Glomerular visceral epithelial cell (primary cell): ENCODE data around the gene NAA38.

Source experiments
- DNase-seq: peaks from one replicate; pipeline ENCODE4 v3.0.0-alpha.2; 2016; ENCODE audit errors: extremely low spot score

NAA38 gene

GRCh38 chr17:7852919-7853690 is 4.3 kb downstream of the NAA38 start:
- DNase-seq: no peak

GRCh38 chr17:7852262-7852670 is 5.1 kb downstream of the NAA38 start:
- no peak for DNase-seq

DNA sequence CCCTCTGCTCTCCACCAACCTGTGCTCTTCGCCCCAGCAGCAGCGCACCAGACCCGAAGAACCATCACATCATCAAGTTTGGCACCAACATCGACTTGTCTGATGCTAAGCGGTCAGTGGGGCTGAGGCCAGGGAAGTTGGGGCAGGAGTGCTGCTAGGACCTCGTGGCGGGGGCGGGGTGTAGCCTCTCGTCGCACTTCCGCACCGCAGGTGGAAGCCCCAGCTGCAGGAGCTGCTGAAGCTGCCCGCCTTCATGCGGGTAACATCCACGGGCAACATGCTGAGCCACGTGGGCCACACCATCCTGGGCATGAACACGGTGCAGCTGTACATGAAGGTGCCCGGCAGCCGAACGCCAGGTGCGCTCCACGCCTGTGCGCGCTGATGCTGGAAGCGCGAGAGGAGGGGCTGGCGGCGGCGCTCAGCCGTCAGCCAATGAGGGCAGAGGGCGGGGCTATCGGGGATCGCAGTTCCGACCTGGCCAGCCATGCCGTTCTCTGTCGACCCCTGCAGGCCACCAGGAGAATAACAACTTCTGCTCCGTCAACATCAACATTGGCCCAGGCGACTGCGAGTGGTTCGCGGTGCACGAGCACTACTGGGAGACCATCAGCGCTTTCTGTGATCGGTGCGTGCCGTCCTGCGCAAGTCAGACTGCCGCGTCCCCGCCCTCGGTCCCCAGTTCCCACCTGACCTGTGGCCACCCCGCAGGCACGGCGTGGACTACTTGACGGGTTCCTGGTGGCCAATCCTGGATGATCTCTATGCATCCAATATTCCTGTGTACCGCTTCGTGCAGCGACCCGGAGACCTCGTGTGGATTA is 5.7 kb downstream of the NAA38 start:
- peak; percentile 88 for DNase-seq

DNA sequence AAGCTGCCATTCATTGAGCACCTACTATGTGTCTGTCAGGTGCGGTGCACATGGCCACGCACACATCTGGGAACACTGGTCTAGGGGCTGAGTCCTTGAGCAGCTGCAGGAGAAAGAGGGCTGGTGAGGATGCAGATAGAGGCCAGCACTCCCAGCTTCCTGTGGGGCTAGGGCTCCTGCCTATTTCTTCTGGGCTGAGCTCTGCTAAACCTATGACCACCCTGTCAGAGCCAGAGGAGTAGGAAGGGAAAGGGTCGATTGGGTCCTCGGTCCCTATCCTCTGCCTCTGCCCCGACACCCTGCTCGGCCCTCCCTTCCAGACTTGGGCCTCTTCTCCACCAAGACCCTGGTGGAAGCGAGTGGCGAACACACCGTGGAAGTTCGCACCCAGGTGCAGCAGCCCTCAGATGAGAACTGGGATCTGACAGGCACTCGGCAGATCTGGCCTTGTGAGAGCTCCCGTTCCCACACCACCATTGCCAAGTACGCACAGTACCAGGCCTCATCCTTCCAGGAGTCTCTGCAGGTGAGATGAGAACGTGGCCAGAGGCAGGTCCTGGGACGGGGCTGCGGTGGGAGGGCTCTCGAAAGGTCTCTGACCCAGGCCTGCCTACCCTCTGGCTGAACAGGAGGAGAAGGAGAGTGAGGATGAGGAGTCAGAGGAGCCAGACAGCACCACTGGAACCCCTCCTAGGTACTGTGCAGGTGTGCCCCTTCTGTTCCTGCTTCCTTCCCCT is 6.5 kb downstream of the NAA38 start:
- no peak for DNase-seq

DNA sequence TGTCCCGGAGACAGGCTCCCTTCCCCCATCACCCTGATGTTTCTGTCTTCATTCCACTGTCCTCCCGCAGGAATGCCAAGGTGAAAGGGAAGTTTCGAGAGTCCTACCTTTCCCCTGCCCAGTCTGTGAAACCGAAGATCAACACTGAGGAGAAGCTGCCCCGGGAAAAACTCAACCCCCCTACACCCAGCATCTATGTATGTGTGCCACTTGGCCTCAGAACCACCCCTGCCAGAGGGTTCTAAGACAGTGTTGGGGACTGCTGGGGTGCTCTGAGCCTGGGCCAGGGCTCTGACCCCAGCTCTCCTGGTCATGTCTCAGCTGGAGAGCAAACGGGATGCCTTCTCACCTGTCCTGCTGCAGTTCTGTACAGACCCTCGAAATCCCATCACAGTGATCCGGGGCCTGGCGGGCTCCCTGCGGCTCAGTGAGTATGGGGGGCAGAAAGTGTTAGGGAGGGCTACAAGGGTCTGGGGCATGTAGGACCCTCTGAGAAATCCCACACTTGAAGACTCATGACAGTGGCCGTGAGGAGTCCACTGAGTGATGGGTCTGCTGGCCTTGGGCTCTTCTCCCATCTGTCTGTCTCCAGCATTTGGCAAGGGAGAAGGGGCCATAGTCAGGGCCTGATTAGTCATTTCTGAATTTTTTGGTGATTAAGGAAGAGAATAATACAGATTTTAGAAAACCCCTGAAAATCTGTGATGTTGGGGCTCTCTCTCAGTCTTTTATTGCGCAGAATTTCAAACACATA is 7.4 kb downstream of the NAA38 start:
- DNase-seq: no peak

GRCh38 chr17:7849130-7849750 is 8.1 kb downstream of the NAA38 start:
- no peak for DNase-seq

GRCh38 chr17:7848739-7849129 is 8.6 kb downstream of the NAA38 start:
- DNase-seq: no peak

DNA sequence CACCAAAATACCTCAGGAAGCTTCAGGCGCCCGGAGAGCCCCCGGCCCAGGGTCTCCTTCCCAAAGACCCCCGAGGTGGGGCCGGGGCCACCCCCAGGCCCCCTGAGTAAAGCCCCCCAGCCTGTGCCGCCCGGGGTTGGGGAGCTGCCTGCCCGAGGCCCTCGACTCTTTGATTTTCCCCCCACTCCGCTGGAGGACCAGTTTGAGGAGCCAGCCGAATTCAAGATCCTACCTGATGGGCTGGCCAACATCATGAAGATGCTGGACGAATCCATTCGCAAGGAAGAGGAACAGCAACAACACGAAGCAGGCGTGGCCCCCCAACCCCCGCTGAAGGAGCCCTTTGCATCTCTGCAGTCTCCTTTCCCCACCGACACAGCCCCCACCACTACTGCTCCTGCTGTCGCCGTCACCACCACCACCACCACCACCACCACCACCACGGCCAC is 9.2 kb downstream of the NAA38 start:
- DNase-seq: no peak

GRCh38 chr17:7846765-7847661 is 10.3 kb downstream of the NAA38 start:
- DNase-seq: no peak

DNA sequence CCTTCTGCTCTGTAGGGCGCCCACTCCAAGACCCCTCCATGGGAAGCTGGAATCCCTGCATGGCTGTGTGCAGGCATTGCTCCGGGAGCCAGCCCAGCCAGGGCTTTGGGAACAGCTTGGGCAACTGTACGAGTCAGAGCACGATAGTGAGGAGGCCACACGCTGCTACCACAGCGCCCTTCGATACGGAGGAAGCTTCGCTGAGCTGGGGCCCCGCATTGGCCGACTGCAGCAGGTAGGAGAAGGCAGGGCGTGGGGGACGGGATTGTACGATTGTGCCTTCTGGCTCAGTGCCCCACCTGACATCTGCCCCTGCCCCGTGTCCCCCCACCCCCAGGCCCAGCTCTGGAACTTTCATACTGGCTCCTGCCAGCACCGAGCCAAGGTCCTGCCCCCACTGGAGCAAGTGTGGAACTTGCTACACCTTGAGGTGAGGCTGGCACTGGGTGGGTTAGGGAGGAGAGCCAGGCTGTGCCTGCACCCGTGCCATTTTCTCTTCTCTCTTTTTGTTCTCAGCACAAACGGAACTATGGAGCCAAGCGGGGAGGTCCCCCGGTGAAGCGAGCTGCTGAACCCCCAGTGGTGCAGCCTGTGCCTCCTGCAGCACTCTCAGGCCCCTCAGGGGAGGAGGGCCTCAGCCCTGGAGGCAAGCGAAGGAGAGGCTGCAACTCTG is 11.2 kb downstream of the NAA38 start:
- no peak for DNase-seq

GRCh38 chr17:7845359-7846062 is 11.8 kb downstream of the NAA38 start:
- DNase-seq: no peak

DNA sequence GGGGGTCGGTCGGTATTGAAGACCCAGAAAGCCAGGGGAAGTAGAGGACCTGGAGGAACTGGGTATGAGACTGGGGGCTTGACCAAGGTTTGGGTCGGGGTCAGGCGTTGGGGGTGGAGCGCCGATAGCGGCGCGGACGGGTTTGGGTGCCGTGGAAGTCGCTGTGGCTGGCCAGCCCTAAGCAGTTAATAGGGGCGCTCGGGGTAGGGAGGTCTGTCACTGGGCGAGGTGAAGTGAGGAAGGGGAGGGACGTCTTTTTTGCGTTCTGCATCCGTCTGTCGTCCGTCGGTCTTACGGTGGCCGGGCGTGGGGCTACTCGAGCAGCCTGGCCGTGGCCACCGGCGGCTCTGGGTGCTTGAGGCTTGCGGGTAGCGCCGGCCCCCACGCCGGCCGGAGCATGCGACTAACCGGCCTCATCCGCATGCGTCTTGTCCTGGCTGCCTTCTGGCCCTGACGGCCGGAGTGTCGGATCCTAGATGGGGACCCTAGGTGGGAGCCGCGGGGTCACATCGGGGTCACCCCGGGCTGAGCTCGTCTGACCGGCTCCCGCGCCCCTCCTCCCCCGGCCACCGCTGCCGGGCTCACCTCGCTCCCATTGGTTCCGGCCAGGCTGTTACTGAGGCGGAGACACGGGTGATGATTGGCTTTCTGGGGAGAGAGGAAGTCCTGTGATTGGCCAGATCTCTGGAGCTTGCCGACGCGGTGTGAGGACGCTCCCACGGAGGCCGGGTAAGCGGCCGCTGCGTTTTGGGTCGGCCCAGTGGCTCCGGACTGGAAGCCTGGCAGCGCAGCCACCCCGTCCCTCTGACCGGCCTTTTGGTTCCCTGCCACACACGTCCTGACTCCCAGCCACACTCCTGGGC is 12.8 kb downstream of the NAA38 start:
- peak; percentile 94 for DNase-seq

DNA sequence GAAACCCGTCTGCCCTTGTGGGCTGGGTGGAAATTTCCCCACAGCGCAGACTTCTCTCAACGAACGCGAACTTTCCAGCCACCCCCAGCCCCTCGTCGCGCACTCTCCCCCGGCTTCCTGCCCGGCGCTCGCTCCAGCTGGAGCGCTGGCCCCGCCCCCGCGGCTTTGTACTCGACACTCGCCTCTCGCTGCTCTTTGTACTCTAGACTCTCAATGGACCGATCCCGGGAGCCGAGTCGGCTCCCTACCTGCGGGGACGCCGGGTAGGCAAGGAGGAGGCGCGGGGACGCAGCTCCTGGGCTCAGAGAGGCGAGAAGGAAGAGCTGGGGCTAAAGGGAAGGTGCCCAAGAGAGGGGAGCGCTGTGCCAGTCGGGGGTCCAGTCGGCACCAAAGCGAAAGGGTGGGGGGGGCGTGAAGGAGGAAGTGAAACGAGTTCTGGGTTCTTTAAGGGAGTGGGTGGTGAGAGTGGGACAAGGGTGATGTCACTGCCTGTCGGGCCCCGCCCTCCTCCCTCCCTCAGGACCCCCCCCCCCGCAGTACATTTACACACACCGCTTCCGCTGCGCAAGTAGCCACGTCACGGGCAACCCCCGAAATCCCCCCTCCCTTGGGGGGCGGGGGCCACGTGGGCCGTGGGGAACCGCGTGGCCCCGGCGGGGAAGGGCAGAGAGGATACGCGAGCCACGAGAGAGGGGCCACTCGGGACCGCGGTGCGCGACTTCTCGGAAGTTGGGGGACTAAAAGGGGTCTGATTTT is 13.6 kb downstream of the NAA38 start:
- peak; percentile 85 for DNase-seq

GRCh38 chr17:7843257-7843535 is 14.2 kb downstream of the NAA38 start:
- no peak for DNase-seq

GRCh38 chr17:7842380-7843256 is 14.7 kb downstream of the NAA38 start:
- DNase-seq: peak; percentile 92

GRCh38 chr17:7841915-7842379 is 15.4 kb downstream of the NAA38 start:
- DNase-seq: peak; percentile 86
